Hematopoietic multipotent progenitor cell treated with erythropoietin and hydrocortisone succinate and interleukin-3 and kit ligand, for 6 days (in vitro differentiated cells): ENCODE measurements around the gene CACNA2D1.
A peak's percentile ranks its signal among the peaks of the same experiment; 100 is the strongest.

Experiments used
- DNase-seq: peaks from one replicate; pipeline ENCODE4 v3.0.0-alpha.2; 2015

Gene CACNA2D1

DNA sequence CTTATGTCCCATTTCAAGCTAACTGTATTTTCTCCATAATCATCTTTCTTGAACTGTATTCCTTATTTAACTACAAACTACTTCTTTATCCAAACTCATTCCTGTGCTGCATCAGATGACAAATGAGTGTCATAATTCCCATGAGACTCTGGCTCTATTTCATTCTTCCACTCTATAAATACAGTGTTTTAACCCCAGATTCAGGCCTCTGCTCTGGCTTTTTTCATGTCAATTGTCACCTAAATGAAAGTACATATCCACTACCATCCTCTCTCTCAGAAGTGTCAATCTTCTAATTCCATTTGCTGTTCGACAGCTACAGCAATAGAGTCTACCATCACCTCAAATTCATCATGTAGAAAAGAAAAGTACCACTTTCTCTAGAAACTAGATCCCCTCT is 172.7 kb downstream of the CACNA2D1 start:
- no peak for DNase-seq

DNA sequence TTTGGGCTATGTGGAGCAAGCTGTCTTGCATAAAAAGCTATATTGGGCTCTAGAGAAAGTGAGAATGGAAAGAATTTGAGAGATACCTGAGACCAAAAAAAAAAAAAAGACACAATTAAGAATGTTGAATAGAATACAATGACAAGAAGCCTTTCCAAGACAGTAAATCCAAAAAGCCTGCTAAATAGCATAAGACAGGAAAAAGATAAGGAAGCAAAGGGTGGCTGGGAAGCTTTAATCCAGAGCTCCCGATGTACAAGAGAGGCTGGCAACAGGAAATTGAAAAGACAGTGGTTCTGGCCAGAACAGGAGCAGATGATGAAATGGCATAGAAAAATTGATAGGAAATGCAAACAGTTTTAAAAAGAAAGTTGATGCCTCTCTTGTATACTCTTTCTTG is 174.9 kb downstream of the CACNA2D1 start:
- DNase-seq, result no peak

DNA sequence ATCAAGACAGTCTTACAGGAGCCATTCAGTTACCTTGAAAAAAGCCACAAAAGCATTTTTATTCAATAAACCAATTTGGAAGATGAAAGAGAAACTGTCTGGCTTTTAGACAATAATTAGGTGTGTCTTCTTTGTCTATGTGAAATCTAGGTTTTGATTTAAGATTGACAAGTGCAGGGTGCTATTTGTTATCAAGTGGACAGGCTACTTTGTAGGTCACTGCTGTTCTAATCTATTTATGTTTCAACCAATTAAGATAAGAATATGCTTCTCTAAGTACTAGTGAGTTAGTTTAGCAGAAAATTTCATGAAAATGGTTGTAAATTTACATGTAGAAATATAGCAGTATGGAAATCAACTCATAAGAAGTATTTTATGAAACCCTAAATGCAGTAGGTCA is 177.5 kb downstream of the CACNA2D1 start:
- DNase-seq, result no peak

DNA sequence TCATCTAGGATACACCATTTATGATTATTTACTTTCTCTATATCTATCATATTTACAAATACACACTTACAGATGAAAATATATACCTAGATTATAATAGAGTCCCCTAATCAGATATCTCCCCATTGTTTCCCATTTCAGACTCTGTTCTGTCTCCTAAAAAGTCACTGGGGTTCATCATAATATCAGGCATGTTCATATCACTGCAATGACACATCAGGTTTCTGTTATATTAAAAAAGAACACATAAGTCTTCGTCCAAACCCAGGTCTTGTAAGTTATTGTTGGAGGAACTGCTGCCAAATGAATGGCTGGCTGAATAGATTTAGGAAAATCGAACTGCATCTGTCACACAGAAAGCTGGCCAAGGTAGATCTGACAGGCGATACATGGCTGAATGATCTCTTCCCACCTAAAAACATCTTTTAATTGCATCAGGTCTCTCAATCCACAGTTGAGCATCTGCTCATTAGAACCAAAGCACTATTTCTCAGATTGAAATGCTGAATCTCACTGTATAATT is 178.7 kb downstream of the CACNA2D1 start:
- no peak for DNase-seq

DNA sequence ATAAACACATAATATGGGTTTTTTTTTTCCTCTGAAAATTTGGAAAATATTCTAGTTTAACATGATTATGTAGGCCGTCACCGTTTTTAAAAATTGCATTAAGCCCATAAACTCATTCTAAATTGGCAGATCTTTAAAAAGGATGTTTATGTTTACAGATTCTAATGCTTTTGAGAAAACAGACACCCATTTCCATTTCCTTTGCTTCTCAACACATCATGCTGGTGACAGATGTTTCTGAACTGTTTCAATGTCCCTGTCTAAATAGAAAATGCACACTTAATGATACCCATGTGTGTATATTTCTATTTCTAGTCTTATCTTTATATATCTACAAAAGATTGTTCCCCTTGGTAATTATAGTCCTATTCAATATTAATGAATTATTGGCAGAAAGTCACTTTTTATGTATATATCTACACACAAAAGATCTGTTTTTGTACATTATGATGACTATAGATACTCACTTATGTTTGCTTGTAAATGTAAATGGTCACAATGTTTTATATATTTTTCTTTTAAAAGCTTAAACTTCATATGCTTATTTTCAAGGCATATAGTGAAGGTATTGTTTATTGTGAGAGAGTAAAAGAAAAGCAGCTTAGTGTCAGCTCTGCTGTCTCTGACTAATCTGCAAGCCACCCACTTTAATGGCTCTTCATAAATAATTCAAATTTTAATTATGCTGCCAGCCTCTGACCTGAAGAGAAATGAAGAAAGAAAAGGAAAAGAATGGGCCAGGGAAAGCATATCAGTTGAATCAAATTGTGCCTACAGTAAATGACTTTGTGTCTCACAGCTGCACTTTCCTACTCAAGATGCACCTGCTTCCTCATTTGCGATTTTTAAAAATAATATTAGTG is 179.4 kb downstream of the CACNA2D1 start:
- DNase-seq, result no peak

DNA sequence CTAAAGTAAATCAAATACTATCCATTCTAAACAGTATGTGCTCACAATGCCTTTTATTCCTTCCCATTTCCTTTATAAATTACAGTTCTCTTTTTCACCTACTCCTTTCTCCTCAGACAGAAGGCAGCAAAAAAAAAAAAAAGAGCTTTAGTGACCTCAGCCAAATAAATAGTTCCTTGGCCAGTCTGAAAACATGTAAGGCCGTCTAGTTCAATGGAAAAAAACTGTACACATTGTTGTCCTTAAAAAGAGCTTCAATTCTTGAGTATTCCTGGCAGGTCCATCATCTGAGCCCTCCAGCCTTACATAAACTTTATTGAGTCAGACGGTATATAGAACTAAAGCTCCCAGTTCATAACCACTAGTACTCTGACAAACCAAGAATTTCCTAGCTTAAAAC is 185.4 kb downstream of the CACNA2D1 start:
- no peak for DNase-seq

DNA sequence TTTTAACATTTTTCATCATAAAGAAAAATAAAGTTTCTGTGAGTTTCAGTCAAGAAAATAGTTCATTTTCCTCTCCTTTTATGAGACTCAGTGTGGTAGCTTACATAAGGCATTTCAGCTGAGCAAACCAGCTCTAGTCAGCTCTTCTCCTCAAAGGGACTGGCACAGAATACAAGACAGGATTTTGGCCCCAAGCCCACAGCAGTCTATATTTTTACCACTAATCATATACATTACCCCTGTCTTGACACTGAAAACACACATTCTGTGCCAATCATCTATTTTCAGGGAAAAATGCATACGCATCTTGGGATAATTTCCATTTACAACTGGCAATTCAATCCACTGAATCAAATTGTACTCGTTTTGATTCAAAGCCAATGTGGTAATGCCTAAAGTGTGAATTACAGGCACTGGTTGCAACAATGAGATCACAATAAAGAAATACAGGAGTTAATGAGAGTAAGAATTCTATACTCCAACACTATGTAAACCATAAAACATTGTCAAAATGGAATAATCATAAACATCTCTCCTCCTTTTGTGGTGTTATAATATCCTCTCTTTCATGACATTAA is 186.4 kb downstream of the CACNA2D1 start:
- DNase-seq, result no peak

DNA sequence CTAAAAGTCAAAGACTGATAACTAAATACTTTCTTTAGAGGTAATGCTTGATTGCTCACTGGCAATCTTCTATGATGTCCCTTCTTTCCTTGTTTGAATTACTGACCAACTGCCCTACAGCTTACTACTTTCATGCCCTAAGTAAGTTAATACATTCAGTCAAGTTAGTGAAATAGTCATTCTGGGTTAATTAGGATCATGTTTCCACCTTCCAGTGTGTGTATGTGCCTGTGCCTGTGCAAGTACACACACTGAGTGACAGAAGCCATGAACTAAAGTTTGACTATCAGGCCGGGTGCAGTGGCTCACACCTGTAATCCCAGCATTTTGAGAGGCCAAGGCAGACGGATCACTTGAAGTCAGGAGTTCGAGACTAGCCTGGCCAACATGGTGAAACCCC is 187.9 kb downstream of the CACNA2D1 start:
- DNase-seq, result no peak

DNA sequence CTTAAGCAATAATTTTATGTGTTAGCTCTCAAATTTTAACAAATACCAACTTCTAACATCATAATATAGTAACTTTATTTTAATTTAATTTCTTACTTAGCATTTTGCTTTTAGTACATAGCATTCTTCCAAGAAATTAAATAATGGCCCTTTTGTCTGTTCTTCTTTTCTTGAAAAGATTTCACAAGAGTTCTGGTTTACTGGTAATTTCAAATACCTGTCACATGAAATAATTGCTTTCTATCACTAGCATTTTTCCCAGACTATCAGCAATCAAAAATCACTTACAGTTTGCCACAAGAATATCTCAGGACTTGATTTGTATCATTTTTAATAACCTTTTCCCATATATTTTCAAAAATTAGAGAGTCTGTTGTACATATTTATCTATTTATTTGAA is 193.0 kb downstream of the CACNA2D1 start:
- DNase-seq, result no peak

DNA sequence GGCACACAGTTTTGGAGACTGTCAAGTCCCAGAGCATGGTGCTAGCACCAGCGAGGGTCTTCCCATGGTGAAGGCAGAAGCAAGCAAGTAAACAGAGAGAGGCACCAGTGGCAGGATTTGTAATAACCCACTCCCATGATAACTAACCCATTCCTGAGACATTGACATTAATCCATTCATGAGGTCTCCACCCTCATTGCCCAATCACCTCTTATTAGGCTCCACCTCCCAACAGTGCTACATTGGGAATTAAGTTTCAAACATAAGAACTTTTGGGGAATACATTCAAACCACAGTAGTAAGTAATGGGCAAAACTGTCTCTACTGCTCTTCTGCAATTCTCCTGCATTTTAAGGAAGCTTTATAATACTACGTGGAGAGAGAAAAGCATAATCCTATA is 193.6 kb downstream of the CACNA2D1 start:
- no peak for DNase-seq

DNA sequence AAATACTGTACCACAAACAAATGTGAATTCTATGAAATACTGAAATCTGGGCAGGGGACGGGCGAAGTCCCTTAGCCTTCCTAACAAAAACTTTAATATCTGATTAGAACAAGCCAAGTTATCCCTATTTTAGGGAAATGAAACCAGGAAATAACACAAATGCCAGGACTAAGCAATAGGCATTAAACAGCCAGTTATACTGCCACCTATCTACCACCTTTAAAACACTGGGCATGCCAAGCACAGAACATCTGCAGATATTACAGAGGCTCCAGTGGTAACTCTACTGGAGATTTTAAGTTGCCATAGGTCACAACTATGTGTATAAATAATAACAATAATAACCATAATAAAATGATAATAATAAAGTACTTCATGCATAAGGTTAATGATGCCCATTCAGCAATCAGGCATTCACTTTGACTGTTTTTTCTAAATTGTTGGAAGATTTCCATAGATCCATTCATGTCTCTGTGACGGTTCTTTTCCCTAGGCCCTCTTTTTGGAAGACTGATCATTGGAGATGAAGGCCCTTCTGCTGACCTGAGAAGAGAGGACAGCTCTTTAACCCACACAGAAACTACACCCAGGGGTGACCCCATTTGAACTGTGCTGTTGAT is 195.7 kb downstream of the CACNA2D1 start:
- peak; percentile 16 for DNase-seq

DNA sequence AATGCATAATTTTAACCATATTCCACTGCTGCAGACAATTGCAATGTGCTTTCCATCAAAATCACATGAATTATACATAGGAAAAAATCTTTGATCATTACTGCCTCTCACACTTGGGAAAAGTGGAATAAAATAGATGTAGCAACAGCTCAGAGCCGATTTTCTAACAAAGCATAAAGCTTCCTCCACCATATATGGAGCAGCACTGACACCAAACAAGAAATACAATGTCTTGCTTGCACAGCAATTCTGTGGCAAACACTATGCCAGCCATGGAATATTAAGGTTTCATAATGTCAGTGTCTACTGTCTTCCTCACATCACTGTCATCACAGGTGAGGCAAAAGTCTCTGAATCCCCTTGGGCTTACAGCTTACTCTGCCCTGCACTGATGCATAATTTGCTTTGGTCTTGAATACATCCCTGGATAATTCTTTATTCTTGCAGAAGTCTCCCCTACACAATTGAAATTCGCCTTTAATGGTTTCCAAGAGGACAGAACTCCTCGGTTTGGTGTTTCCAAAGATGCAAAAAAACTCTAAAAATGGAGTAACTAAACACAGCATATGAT is 198.5 kb downstream of the CACNA2D1 start:
- no peak for DNase-seq

DNA sequence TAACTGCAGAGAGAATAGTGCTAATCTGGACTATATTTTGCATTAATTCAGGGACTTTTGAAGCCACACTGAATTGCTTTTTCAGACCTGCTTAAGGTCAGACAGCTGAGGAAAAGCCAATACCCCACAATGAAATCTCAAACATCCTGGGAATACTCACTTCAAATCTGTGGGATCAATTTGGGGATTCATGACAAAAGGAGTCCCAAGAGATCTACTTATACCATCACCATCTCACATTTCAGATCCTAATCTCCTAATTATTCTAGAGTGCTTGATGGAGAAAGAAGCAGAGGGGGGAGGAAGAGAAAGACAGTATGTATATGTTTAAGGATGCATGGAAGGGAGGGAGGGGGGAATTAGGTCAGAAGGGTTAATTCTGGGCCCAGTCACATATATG is 202.2 kb downstream of the CACNA2D1 start:
- DNase-seq, result no peak

DNA sequence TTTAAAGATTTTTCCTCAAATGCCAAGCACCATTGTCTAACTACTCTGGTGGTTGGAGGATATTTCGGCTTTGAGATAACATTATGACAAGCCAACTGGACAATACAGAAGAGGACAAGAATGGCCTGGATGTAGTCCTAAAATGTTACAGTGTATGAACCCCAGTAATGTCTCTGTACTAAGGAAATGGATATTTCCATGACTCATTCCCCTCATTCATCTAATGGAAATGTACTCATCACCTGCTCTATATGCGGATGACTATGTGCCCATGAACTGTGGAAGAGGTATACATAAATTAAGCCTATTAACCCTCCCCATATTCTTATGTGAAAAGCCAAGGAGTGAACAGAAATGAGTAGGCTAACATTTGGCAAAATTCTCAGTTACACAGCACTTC is 207.9 kb downstream of the CACNA2D1 start:
- DNase-seq, result no peak

DNA sequence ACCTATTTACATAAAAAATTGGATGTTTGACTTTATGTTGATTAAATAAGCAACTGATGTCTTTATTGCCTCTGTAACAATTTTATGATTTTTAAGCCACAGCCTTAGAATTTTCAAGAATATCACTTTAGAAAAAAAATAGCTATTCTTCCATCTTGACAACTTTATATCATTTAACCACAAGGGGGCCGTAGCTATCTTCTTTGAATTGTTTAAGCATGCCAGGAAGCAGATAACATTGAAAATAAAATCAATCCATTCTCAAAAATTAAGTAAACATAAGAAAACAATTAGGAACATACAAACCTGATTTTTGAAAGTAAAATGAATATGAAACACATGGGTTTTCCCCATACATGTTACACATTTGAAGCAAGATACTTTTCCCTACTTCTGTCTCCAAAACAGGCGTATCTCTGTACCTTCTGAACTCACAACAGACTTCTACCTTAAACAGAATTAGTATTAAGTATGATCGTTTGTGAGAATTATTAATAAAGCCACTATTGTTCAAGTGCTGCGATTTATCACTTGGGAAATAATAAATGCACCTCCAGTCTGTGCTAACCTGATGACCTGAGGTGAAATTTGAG is 209.0 kb downstream of the CACNA2D1 start:
- peak; percentile 77 for DNase-seq

DNA sequence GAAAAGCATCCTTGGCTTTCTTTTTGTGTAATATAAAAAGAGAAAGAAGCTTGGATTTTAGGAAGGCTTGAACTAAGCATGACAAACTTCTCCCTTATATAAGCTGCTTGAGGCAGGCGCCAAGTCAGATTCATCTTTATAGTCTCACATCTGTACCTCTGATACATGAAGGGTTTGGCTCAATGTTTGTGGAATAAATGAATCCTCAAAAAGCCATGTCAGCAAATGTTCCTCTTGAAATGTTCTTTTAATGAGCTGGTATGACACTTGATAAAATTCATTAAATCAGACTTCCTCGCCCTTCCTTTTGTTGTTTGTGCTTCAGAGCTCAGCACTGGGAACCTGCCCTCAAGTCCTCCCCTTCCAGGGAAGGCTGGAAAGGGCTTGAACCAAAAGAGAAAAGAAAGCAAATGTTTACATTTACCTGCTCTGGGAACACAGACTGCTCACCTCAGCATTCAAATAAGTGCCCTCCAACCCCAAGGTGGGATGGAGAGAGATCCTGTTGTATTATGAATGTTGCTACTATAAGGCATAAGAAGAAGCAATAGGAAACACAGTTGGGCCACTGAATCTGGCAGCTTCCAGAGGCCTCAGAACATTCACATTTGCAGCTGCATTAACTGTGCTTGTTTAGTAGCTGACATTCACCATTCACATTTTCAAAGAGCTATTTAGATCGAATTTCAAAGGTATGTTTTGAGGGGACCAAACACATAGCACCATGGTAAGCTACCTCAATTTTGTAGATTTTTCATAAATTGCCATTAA is 212.6 kb downstream of the CACNA2D1 start:
- no peak for DNase-seq

DNA sequence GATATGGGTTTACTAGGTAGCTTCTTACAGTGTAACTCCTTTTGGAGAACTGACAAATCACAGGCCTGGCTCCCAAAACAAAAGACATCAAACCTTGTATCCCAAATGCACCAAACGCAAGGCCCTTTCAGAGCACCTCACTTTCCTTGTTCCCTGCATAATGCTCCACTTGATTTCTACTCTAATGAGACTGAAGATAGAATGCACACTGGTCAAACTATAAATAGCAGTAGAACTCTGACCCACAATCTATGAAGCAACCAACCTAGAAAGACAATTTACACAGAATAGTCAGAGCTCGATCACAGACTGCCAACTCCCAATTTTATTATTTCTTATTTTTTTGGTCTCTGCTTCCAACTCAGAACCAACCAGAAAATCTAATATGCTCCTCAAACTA is 214.4 kb downstream of the CACNA2D1 start:
- DNase-seq, result no peak

DNA sequence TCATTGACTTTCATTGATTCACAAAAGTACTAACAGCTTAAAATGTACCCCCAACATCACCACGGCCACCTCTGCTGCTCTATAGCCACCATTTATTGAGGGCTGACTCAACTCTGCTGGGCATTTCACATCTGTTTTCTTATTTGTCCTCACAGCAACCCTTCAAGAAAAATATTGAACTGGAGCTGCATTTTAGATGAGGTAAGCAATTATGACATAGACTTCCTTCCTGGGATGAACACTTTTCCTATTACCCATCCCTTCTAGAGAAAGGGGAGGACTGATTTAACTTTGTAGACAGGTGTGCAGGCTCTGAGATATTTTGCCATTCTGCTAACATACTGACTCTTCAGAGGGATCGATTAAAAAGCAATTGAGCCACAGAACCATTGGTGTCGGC is 217.4 kb downstream of the CACNA2D1 start:
- DNase-seq, result no peak

DNA sequence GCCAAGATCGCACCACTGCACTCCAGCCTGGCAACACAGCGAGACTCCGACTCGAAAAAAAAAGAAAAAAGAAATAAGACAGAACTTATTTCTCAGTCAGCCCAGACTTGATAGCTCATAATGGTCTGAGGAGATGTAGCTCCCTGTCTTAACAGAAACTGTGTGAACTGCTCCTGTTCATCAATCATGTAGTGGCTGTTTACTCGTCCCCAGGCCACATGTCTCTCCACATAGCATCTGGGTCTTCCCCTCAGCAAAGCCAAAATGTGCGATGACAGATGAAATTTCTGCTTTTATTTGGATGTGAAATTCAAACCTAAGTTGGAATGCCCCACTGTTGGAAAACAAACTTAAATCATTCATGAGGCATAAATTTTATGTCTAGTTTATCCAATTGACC is 219.0 kb downstream of the CACNA2D1 start:
- no peak for DNase-seq

DNA sequence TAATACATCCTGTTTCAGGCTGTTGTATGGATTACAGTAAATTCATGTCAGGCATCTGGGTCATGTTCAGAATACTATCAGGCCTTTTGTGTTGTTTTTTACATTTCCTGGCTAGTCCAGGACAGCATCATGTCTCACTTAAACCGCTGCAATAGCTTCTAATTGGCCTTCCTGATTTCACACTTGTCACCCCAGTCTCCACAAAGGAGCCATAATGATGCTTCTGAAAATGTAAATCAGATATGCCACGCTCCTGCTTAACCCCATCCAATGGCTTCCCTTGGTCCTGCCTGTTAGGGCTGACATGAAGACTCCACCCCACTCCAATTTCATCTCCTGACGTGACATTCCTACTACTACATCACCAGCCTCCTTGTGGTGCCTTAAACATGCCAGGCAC is 220.0 kb downstream of the CACNA2D1 start:
- DNase-seq, result no peak

DNA sequence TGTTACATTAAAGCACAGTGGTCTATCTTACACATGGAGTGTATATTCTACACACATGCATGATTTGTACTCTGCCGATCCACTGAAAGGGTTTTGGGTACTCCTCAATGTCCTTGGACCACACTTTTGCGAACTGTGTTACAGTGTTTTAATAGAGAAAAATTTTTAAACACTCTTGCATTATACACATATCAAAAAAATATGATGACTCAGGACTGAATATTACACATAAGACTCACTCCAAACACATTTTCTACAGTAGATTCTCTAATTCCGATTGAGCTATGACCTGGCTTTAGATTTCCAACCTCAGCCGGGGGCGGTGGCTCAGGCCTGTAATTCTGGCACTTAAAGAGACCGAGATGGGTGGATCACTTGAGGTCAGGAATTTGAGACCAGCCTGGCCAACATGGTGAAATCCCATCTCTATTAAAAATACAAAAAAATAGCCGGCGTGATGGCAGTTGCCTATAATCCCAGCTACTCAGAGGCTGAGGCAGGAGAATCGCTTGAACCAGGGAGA is 222.4 kb downstream of the CACNA2D1 start:
- no peak for DNase-seq

DNA sequence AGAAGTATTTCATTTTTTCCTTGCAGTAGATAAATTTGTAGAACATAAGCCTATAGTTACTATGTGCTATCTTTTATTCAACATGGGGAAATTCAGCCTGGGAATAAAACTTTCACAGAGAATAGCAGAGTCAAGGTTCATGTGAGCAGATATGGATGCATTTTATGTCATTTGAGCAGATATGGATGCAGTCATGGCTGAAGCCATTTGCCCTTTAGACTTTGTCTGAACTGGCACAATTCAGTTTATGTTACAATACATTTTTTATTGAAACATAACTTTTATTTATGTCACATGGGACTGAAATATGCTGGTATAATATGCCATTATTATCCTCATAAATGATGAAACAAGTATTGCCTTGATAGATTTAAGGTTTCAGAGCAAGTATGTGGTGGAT is 231.1 kb downstream of the CACNA2D1 start:
- no peak for DNase-seq
